ENCODE measurements around the gene PURB.

DNA sequence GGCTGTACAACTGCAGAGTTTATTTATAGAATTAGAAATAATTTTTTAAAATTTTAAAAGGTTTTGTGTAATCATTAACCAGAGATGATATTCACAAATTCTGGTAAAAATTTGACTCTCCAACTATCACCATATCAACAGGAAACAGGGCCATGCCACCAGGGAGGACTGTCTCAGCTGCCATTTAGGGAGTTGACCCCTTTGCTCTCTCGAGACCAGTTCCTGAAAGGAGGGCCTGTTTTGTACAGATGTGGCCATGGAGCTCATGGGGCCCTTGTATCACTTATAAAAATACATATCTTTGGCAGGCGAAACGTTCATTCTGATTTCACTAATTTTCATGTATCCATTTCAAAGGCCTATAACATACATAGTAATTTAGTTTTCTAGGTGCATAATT is 57.8 kb downstream of the PURB start:
- TF ChIP-seq, protein P1, sequence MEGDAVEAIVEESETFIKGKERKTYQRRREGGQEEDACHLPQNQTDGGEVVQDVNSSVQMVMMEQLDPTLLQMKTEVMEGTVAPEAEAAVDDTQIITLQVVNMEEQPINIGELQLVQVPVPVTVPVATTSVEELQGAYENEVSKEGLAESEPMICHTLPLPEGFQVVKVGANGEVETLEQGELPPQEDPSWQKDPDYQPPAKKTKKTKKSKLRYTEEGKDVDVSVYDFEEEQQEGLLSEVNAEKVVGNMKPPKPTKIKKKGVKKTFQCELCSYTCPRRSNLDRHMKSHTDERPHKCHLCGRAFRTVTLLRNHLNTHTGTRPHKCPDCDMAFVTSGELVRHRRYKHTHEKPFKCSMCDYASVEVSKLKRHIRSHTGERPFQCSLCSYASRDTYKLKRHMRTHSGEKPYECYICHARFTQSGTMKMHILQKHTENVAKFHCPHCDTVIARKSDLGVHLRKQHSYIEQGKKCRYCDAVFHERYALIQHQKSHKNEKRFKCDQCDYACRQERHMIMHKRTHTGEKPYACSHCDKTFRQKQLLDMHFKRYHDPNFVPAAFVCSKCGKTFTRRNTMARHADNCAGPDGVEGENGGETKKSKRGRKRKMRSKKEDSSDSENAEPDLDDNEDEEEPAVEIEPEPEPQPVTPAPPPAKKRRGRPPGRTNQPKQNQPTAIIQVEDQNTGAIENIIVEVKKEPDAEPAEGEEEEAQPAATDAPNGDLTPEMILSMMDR (optimal IDR thresholded peaks at IDR 0.05 in 1 of 3, IDR thresholded peaks at IDR 0.05 in 1 of 3, conservative IDR thresholded peaks at IDR 0.05 in 1 of 3; ENCODE audit: extremely low read depth in 1 of 3, insufficient read depth in 2 of 3, low read length in 3 of 3), result no peak
- no peak for TF ChIP-seq EZH2 (IDR thresholded peaks at IDR 0.05; ENCODE audit: low read length)
